AG04450 (cell line): Measurements from ENCODE around the gene EXOC4. TPM values are rescaled to one million over a fixed set of nuclear protein-coding genes. Genes with fewer than 3 reads are reported as not detected.

ENCODE experiments used
- CTCF ChIA-PET: fragments of 300-600, 350-600 bp; formaldehyde crosslinking; extraction: SDS; loops from one replicate; lab custom pipeline; 2022; ENCODE audit warnings: antibody characterized with exemption, inconsistent platforms; lab: Charles Lee
- POLR2A ChIA-PET: fragments of 350-600 bp; formaldehyde crosslinking; extraction: SDS; loops from one replicate; lab custom pipeline; 2021; ENCODE audit warnings: antibody characterized with exemption, inconsistent platforms; lab: Yijun Ruan, JAX
- DNase-seq: peaks from one replicate; pipeline ENCODE4 v3.0.0-alpha.2; 2011; ENCODE audit warnings: low read depth, low spot score
- H3K27ac ChIP-seq: one replicate; pipeline ENCODE4 v1.5.1; 2012; ENCODE audit warnings: low read depth, low read length, control low read depth
- H3K27me3 ChIP-seq: one replicate; pipeline ENCODE4 v1.6.0; 2012; ENCODE audit warnings: low read length; ENCODE audit not compliant: control insufficient read depth, insufficient read depth
- H3K4me3 ChIP-seq: 2 replicates; pipeline ENCODE4 v1.5.1; 2011; ENCODE audit warnings: mild to moderate bottlenecking, low read depth, low read length, control low read depth
- H3K9me3 ChIP-seq: 2 replicates; pipeline ENCODE4 v1.5.1; 2012; ENCODE audit warnings: low read length; ENCODE audit not compliant: control insufficient read depth, insufficient read depth
- polyA plus RNA-seq: library from polyadenylated mRNA; depleted of rRNA; stranded (reverse); fragments of >200 nt; gene quantifications from 2 replicates; pipeline ENCODE4 v1.2.3, GENCODE V29; 2011
- TF ChIP-seq, protein P1 (sequence below): IDR thresholded peaks from 2 replicates; pipeline ENCODE4 v1.5.1; 2011; ENCODE audit warnings: low read depth, low read length, control low read depth, inconsistent platforms

The EXOC4 gene
- polyA plus RNA-seq, 1 experiment: 73.5 TPM

DNA sequence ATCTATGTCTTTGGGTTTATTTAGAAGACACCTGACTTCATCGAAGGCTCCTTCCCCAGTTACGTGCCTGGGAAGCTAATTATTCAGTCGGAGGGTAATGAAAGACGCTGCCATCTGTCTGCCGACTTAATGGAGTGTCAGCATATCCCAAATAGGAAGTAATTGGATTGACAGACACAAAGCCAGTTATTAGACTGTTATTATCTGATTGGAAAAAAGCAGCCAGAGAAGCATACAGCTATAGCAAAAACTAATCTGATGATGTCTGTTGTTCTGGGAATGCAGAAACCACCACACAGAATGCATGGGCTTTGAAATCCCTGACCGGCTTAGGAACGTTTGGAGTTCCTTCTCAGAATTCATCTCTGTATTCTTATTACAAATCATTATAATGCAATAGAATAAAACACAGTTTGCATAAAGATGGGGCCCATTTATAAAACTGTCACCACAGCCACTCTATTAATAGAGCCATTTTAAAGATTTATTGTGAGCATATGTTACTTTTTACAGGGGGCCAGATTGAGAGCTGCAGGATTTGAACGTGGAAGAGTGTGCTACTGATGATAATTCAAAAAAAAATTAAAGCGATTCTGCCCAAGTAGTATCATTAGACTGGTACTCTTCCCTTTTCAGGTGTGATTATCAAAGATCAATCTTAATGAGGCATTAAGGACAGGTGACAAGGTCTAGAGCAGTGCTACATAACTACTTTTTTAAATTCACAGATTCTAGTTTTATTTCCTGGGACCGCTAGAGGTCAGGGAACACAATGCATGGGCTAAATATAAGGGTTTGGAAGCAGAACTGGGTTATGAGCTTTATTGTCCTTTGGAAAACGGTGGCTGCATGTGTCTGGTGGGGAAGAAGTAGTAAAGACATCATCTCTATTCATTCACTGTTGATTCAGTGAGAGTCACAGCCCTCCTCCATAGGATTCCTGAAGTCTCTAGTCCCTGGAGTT is 544.2 kb downstream of the EXOC4 start:
- H3K9me3 ChIP-seq: no peaks in the 10 kb centered on the region
- no peak for DNase-seq
- ChIA-PET CTCF (interaction anchor here (1.1 kb wide), 1 partner anchor 57 kb away, joined by 4 read pairs; no protein-coding TSS in a partner anchor), POLR2A (no interaction called here)
- peak overlapping the region; percentile 60 for H3K27ac ChIP-seq
- no peaks in the 10 kb centered on the region for H3K27me3 ChIP-seq
- TF ChIP-seq, protein P1, sequence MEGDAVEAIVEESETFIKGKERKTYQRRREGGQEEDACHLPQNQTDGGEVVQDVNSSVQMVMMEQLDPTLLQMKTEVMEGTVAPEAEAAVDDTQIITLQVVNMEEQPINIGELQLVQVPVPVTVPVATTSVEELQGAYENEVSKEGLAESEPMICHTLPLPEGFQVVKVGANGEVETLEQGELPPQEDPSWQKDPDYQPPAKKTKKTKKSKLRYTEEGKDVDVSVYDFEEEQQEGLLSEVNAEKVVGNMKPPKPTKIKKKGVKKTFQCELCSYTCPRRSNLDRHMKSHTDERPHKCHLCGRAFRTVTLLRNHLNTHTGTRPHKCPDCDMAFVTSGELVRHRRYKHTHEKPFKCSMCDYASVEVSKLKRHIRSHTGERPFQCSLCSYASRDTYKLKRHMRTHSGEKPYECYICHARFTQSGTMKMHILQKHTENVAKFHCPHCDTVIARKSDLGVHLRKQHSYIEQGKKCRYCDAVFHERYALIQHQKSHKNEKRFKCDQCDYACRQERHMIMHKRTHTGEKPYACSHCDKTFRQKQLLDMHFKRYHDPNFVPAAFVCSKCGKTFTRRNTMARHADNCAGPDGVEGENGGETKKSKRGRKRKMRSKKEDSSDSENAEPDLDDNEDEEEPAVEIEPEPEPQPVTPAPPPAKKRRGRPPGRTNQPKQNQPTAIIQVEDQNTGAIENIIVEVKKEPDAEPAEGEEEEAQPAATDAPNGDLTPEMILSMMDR: no peak
- no peak overlapping the region for H3K4me3 ChIP-seq

GRCh38 chr7:133797818-133798520 is 545.1 kb downstream of the EXOC4 start:
- TF ChIP-seq, protein P1: no peak
- POLR2A ChIA-PET: no interaction called here
- CTCF ChIA-PET: interaction anchor here (1.1 kb wide), 1 partner anchor 57 kb away, joined by 4 read pairs; no protein-coding TSS in a partner anchor
- Histone ChIP-seq H3K4me3 (no peak overlapping the region), H3K27me3 (no peaks in the 10 kb centered on the region), H3K9me3 (no peaks in the 10 kb centered on the region), H3K27ac (peak overlapping the region; percentile 60)
- DNase-seq: peak; percentile 24

- no peak for DNase-seq
- TF ChIP-seq, protein P1: no peak
- Histone ChIP-seq H3K27me3 (no peaks in the 10 kb centered on the region), H3K9me3 (no peaks in the 10 kb centered on the region), H3K27ac (no peak overlapping the region), H3K4me3 (no peak overlapping the region)
- ChIA-PET POLR2A (no interaction called here), CTCF (no interaction called here)
These were observed 548.5 kb downstream of the EXOC4 start for GRCh38 chr7:133801341-133801740.

DNA sequence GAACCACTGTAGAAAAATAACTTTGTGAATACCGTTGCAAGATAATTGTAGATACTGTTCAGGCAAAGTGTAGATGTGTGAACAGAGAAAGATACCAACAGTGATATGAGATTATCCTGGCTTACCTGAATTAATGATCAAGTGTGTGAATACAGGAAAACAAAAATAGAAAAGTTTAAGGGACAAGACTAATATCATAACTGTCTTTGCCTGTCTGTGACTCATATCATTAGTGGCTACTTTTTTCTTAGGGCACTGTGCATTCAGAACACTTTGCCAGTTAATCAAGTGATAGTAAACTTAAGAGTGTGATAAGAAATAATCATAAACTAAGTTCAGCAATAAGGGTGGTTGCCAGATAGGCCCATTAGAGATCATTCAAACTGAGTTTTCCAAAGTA is 551.2 kb downstream of the EXOC4 start:
- CTCF ChIA-PET: no interaction called here
- H3K9me3 ChIP-seq: no peaks in the 10 kb centered on the region
- H3K27ac ChIP-seq: no peak overlapping the region
- POLR2A ChIA-PET: no interaction called here
- no peak for DNase-seq
- TF ChIP-seq, protein P1: no peak
- no peaks in the 10 kb centered on the region for H3K27me3 ChIP-seq
- H3K4me3 ChIP-seq: no peak overlapping the region
